ENCODE results near the gene AMDHD2.

Gene AMDHD2

DNA sequence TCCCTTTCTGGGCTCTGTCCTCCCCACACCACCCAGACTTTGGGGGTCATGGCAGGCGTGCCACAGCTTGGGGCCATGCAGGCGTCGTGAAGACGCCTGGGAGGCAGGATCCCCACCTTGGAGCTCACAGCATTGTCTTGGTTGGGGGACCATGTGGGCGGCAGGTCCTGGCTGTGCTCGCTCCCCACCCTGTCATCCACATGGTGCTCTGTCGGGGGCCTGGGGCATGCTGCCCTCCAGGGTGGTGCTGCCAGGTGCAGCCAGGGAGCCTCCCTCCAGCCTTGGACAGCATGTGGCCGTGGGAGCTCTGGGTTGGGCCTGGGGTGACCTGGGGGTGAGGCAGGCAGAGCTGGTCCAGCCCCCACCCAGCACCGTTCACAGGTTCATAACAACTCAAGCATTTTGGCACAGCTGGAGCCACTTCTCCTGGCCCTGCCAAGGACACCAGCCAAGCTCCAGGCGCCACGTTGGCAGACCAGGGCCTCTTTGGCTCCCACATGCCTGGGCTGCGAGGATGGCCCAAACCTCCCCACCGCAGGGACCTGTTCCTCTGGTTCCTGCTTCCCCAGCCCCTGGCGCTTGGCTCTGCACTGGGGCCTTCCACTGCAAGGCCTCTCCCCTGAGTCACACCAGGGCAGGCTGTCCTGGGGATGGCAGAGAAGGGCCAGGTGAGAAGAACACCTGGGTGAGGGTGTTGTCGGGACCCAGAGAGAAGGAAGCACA, 21.5 kb upstream of the AMDHD2 start:
- DNase-seq (ENCODE audit: extremely low read depth in 1 of 2, low read depth in 1 of 2): no peak

DNA sequence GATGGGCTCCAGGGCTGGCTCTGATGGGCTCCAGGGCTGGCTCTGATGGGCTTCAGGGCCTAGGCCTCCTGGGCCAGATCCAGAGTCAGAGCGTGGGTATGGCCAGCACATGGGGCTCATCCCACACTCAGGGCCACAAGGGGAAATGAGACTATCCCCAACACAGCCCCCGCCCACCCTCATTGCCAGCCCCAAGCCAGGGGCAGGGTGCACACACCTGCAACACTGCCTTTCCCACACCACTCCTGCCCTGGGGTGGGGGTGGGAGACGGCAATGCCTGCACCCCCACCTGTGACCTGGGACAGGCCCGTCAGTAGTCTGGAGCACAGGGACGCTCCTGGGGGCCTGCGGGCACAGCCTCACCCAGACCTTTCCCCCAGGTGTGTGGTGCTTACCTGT, 20.7 kb upstream of the AMDHD2 start:
- DNase-seq (ENCODE audit: extremely low read depth in 1 of 2, low read depth in 1 of 2): no peak

DNA sequence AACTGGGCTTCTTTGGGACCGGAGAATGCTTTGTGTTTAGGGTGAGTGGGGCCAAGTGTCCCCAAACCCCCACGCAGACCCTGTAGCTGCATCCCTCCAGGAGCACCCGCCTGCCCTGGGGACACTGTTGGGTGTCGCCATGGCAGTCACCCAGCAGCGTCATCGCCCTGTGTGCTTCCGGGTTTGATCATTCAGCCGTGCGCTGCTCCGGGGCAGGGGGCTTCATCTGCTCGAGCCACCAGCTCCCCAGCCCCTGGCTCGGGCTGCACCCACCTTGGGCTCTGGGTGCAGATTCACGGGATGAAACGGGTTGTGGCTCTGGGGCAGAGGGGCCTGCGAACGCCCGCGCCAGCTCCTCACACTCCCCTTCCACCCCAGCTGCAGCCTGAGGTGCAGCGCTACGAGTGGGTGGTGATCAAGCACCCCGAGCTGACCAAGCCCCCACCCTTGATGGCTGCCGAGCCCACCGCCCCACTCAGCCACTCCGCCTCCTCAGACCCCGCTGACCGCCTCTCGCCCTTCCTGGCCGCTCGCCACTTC, 20.2 kb upstream of the AMDHD2 start:
- no peak for DNase-seq (ENCODE audit: extremely low read depth in 1 of 2, low read depth in 1 of 2)

DNA sequence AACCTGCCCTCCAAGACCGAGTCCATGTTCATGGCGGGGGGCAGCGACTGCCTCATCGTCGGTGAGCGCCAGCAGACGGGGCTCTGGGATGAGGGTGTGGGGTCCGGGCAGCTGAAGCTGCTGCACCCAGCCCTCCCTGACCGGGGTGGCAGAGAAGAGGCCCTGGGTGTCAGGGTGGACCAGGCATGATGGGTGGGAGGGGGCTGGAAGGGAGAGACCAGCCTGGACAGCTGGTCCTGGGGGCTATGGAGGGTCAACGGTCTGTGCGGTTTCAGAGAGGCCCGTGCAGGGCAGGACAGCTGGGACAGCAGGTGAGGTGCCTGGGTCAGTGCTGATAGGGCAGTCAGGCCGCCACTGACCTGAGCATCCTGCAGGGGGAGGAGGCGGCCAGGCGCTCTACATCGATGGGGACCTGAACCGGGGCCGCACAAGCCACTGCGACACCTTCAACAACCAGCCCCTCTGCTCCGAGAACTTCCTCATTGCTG, 19.7 kb upstream of the AMDHD2 start:
- no peak for DNase-seq (ENCODE audit: extremely low read depth in 1 of 2, low read depth in 1 of 2)

DNA sequence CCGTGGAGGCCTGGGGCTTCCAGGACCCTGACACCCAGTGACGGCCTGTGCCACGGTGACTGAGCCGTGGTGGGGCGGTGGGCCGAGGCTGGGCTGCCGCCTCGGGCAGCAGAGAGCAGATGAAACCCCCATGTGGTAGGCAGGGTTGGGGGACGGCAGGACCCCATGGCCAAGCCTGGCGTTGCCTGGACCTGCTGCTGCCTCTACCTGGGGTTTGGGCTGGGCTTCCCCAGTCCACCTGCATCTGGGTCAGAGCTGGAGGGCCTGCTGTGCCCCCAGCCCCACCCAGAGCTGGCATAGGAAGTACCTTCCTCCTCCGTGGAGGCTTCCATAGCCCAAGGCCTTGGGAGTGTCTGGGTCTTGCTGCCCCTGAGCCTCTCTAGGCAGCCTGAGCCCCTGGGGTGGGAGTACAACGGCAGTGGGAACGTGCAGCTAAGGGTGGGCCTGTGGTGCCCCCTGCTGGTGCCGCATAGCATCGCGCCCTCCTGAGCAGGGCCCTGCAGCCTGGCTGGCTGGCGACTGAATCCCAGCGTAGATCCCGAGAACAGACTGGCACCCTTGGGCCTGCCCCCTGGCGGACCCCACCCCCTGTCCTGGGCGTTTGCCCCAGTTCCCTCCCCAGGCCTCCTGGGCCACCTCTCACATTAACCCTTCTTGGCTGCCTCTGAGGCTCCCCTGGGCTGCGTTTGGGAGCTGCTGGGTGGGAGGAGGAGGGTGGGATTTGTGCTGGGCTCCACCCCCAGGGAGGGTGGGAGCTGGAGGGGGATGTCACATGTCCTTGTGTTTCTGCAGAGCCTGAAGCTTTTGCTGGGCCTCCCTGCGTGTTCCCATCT, 19.0 kb upstream of the AMDHD2 start:
- DNase-seq (ENCODE audit: extremely low read depth in 1 of 2, low read depth in 1 of 2): peak; percentile 49 to 52

DNA sequence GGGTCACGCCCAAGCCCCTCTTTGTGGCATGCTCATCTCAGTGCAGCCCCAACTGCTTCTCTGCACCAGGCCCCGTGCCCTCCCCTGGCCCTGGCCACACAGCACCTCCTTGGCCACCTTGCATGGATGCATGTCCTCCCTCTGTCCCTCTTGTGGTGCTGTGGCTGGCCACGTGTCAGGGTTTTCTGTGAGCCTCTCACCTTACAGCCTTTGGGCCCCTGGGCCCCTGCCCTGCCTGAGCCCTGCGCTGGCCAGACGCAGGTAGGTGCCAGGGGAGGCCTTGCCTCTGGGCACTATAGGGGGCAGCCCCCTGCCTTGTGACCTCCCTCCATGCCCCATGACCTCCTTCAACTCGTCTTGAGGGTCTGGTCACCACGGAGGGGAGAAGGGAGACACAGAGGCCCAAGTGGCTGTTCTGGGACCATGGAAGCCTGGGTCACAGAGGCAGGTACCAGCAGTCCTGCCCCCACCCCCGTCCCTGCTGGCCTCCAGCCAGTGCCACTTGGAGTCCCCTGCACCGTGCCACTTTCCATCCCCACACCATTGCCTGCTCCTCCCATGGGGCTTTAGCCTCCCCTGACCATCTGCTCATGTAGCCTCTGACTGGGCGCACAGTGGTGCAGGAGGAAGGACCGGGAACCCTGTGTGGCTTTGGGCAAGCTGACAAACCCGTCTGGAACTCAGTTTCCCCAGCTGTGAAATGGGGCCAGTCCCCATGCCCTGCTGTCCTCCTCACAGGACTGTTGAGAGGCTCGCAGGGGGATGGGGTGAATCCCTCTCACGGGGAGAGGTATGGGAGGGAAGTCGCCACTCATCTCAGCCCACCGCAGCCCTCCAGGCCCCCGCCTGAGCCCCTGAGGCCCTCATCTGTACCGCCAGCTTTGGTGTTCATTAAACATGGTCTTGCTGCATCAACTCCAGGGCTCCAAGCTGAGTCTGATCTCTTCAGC, 17.9 kb upstream of the AMDHD2 start:
- DNase-seq (ENCODE audit: extremely low read depth in 1 of 2, low read depth in 1 of 2): no peak

DNA sequence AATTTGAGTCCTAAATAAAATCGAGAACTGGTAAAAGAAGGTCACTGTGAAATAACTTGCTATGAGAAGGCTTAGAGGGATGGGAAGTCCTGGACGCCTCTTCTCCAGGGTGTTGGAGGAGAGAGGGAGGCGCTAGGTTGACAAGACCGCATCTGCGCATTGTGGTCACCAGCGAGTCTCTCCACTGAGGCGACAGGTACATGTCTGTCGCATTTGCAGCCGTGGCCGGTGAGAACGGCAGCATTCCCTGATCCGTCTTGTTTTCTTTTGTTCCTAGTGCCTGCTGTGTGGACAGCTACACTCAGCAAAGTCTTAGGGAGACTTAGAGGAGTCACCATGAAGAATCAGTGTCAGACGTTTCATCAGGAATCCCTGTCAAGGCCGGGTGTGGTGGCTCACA, 14.5 kb upstream of the AMDHD2 start:
- no peak for DNase-seq (ENCODE audit: extremely low read depth in 1 of 2, low read depth in 1 of 2)

DNA sequence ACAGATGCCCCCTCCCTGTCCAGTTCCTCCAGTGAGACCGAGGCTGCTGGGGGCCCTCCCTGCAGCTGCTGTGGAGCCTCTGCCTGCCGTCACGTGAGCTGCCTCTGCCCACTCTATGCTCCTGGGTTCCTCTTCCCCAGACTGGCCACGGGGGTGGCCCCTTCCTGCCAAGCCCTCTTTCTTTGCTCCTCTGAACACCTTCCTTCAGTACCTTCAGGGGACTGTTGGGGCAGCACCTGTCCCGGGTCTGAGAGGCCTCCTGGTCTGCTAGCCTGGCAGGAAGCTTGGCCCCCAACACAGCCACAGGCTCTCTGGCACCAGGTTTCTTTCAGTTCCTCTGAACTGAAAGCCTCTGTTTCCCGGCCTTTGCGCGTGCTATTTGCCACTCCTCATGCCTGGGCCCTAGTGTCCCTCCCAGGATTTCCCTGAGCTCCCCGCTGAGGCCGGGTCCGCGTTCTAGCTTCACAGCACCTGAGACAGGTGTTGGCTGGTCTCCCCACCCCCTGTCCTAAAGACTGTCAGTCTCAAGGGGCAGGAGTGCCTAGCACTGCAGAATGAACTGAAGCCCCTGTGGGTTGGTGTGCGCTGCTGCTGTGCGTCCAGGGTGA, 13.0 kb upstream of the AMDHD2 start:
- DNase-seq (ENCODE audit: extremely low read depth in 1 of 2, low read depth in 1 of 2): no peak

DNA sequence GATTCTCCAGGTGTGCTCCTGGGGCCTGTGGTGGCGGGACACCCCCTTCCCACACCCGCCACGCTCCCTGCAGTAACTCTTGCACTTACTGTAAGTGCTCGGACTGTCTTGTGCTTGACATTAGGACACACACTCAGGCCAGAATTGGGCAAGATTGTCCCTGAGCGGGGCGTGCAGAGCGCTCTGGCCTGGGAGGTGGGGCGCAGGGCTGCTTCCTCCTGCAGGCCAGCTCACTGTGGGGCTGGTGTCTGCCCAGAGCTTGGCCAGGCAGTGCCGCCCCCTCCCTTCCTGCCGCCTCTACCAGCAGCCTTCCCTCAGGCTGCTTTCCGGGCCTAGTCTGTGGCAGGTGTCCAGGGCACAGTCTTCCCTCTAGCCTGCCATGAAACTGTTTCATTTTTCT, 12.5 kb upstream of the AMDHD2 start:
- no peak for DNase-seq (ENCODE audit: extremely low read depth in 1 of 2, low read depth in 1 of 2)

DNA sequence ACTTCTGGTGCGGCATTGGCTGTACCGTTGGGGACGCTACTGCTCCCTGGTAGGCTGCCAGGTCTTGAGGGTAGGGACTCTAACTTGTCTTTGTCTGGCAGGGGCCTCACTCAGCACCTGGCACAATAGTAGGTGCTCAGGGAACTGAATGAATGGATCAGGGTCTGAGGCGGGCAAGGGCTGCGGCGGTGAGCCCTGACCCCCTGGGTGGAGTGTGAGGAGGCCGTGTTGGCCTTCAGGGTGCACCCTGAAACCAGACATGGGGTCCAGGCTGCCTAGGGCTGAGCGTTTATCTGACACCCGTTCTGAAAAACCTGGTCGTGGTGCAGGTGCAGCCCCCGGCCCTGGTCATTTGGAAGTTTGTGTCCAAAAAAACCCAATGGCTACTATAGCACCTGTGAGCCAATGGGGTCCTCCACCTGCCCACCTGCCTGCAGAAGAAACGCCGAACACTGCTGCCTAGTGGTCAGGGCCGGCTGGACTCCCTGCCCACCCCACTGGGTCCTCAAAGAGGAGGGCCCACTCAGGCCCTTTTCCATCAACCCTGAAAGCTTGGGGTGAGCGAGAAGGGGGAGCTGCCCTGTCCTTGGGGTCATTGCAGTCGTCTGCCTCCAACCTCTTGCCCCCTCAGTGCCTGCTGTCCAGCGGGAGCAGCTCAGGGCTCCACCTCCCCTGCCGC, 11.3 kb upstream of the AMDHD2 start:
- DNase-seq (ENCODE audit: extremely low read depth in 1 of 2, low read depth in 1 of 2): no peak

DNA sequence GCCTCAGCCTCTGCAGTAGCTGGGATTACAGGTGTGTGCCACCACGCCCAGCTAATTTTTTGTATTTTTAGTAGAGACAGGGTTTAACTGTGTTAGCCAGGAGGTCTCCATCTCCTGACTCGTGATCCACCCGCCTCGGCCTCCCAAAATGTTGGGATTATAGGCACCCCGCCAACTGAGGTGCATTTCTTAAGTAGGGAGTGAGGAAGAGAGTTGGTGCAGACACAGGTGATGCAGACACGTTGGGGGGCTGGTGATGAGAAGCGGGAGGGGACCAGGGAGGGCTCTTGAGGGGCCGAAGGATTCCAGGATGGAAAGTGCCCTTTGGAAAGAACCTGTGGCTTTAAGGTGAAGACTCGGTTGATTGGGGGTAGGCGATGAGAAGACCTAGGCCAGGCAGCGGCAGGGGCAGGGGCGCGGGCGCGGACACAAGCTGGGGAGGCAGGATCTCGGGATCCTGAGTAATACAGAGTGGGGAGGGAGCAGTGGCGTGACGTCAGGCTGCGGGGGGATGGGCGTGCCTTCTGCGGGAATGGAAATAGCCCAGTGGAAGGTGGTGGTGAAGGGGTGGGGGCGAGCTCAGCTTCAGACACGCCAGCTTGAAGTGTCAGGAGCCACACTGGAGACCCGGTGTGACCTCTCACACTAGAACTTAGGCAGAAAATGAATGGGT, 8.9 kb upstream of the AMDHD2 start:
- no peak for DNase-seq (ENCODE audit: extremely low read depth in 1 of 2, low read depth in 1 of 2)

DNA sequence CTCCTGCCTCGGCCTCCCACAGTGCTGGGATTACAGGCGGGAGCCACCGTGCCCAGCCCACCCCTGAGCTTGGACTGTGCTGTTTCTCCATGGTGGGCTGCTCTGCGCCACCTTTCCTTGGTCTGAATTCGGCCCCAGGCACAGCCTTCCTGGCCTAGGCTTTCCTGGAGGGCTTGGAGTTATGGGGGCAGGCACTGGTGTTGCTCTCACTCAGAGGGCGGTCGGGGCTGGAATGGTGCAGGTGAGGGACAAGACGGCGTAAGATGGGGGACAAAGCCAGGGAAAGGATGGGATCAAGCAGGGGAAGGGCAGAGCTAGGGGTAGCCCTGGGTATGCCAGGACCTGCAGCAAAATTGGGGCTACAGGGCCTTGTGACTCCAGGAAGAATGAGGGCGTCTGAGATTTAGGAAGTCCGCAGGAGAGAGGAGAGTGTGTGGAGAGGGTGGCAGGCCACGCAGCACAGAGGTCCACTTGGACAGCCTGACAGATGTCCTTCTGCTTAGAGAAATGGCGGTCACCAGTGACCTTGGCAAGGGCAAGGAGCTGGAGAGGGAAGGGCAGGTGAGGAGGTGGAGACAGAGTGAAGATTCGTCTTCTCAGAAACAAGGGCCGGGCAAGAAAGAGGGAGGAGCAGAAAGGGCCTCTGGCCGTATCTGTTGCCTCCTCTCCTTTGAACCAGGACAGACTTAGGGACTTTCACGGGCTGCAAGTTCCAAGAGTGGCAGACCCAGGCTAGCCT, 8.0 kb upstream of the AMDHD2 start:
- no peak for DNase-seq (ENCODE audit: extremely low read depth in 1 of 2, low read depth in 1 of 2)

DNA sequence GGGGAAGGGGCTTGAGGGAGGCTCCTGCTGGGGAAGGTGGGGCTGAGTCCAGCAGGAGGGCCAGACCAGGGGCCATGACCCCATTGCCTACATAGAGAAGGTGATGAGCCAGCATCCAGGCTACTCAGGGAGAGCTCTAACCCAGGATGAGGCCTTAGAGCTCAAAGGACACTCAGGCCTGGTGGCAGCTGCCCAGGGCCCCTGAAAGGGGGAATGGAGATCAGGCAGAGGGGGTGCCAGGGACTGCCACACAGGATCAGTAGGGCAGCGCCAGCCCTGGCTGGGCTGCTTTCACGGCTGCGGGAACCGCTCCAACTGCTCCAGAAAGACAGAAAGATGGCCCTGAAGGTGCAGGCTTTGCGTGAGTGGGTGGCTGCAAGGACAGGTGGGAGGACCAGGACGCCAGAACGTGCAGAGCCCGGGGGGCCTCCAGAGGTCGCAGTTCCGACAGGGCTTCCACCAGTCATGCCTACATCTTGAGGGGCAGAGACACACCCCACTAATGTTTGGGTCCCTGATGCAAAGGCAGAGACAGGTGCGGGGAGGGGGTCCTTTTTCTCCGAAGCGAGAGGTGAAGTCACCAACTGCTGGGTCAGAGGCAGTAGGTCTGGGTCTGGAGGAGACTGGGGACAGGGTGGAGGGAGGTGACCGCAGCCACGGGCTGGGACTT, 7.3 kb upstream of the AMDHD2 start:
- no peak for DNase-seq (ENCODE audit: extremely low read depth in 1 of 2, low read depth in 1 of 2)

DNA sequence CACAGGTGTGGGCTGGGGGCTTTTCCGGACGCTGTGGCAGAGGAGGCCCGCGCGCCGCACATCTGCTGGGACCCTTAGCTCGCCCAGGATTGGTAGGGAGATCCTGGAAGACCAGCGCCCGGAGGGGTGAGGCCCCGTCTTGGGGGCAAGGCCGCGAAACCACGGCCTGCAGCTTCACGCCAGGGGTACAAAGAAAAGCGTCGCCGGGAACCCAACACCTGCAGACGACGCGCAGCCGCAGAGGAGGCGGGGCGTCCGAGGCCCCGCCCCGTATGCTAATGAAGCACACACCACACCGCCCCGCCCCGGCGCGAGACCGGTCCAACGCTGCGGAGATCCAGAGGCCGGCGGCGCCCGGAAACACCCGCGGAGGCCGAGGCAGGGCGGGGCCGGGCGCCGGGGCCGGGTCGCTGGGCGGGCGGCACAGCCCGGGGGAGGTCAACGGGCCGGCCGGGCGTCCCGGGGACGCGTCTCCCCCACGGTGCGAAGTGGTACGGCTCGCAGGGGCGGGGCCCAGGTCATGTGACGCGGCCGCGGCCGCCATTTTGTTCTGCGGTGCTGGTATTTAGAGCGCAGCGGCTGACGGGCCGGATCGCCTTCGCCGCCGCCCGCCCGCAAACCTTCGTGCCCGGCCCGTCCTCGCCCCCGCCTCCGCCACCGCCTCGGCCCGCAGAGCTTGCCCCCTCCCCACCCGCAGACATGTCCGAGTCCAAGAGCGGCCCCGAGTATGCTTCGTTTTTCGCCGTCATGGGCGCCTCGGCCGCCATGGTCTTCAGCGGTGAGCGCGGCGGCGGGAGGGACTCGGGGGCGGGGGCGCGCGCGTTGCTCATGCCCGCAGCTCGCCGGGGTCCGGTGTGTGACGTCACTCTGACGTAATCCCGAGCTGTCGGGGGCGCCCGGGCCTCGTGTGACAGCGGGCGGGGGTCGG, 6.5 kb upstream of the AMDHD2 start, which contains the start of gene ATP6V0C:
TSS of gene ATP6V0C (plus strand) at position 548 of the 928 bp plus-strand sequence. CDS start at position 700, 152 bp downstream.
- DNase-seq (ENCODE audit: extremely low read depth in 1 of 2, low read depth in 1 of 2): peak; percentile 72 to 78

DNA sequence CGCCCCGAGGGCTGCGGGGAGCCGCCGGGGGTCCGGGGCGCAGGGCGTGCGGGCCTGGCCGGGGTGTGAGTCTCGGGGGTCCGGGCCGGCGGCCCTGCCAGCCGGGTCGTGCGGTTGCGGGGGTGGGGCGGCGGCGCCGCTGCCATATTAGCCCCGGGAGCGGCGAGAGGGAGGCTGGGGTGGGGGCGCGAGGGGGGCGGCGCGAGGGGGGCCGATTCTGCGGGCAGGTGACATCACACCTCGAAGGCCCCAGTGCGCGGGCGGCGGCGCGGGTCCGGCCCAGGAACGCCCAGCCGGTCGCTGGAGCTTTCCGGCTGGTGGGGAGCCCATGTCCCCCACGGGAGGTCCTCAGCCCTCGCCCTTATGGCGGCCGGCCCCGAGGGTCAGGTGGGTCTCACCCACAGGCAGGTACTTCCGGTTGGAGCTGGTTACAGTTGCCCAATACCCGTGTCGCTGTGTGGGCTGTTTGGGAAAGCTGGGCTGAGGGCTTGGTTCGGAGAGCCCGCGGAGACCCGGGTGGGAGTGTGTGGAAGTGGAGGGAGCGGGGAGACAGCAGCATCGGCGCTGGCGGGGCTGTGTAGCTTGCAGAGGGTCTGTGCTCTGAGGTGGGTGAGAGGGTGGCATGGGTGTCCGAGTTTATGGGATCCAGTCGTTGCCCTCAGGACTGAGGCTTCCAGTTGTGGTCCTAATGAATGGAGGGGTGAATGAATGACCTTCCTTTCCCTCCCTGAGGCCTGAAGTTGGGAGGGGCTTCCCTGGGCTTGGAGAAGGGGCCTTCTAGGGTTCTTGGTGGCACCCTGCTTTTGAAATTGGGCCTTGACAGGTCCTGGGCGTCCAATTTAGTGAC, 5.6 kb upstream of the AMDHD2 start:
- no peak for DNase-seq (ENCODE audit: extremely low read depth in 1 of 2, low read depth in 1 of 2)
